Naive thymus-derived CD4-positive, alpha-beta T cell (primary cell): Measurements from ENCODE around the gene CBFA2T2. TPM values are rescaled to one million over a fixed set of nuclear protein-coding genes. Genes with fewer than 3 reads are reported as not detected.

Experiments
- ATAC-seq: fragments of 150-1000 bp; cut with Tn5 transposase; 2 replicates; pipeline ENCODE4 v1.10.0; 2021; ENCODE audit warnings: mild to moderate bottlenecking, moderate library complexity
- CTCF ChIA-PET: fragments of 350-600 bp; sonication (Branson Sonifier 250); formaldehyde crosslinking; loops from one replicate; lab custom pipeline; 2021; ENCODE audit warnings: antibody characterized with exemption; lab: Charles Lee
- POLR2A ChIA-PET: fragments of 350-600 bp; sonication (Branson Sonifier 250); formaldehyde crosslinking; loops from one replicate; lab custom pipeline; 2021; ENCODE audit warnings: antibody characterized with exemption, inconsistent platforms; lab: Charles Lee
- DNase-seq, 9 donors: peaks; one replicate each; pipeline versions ENCODE4 v3.0.0 to v3.0.0-alpha.2; 2020 to 2022; ENCODE audit warnings: mixed read lengths in 1 of 9
- H3K27ac ChIP-seq: one replicate; pipeline ENCODE4 v1.7.0; 2013; ENCODE audit warnings: mild to moderate bottlenecking, low read depth, low read length, moderate library complexity
- H3K27me3 ChIP-seq, 2 donors: one replicate each; pipeline ENCODE4 v1.7.0; 2013; ENCODE audit warnings: low read length in 2 of 2, mild to moderate bottlenecking in 2 of 2, moderate library complexity in 2 of 2; ENCODE audit not compliant: control insufficient read depth in 2 of 2, insufficient read depth in 2 of 2
- H3K36me3 ChIP-seq, 3 experiments: 1 replicate in 2 of 3; 2 replicates in 1 of 3; pipeline ENCODE4 v1.7.0; 2013; ENCODE audit warnings: low read length in 3 of 3, mild to moderate bottlenecking in 3 of 3, moderate library complexity in 1 of 3; ENCODE audit not compliant: insufficient read depth in 3 of 3, control insufficient read depth in 2 of 3
- H3K4me1 ChIP-seq, 2 donors: one replicate each; pipeline ENCODE4 v1.7.0; 2013; ENCODE audit warnings: low read length in 2 of 2, mild to moderate bottlenecking in 2 of 2, moderate library complexity in 1 of 2; ENCODE audit not compliant: control insufficient read depth in 2 of 2, insufficient read depth in 2 of 2
- H3K4me3 ChIP-seq: 2 replicates; pipeline ENCODE4 v1.7.0; 2013; ENCODE audit warnings: mild to moderate bottlenecking, low read length
- H3K9me3 ChIP-seq, 3 experiments: 1 replicate in 2 of 3; 2 replicates in 1 of 3; pipeline ENCODE4 v1.7.0; 2013; ENCODE audit warnings: low read length in 3 of 3; ENCODE audit not compliant: control insufficient read depth in 2 of 3
- H3K27ac Mint-ChIP-seq, 9 donors: one replicate each; pipeline ENCODE4 v1.8.0; 2020 to 2022; ENCODE audit warnings: mixed read lengths in 9 of 9, mild to moderate bottlenecking in 8 of 9, moderate library complexity in 5 of 9, inconsistent platforms in 2 of 9
- H3K27me3 Mint-ChIP-seq, 5 donors: one replicate each; pipeline ENCODE4 v1.8.0; 2021 to 2022; ENCODE audit warnings: mixed read lengths in 5 of 5, mild to moderate bottlenecking in 1 of 5
- H3K36me3 Mint-ChIP-seq, 5 donors: one replicate each; pipeline ENCODE4 v1.8.0; 2020 to 2022; ENCODE audit warnings: mixed read lengths in 5 of 5, mild to moderate bottlenecking in 3 of 5, inconsistent platforms in 1 of 5
- H3K4me1 Mint-ChIP-seq, 7 donors: one replicate each; pipeline ENCODE4 v1.8.0; 2020 to 2022; ENCODE audit warnings: mixed read lengths in 7 of 7, mild to moderate bottlenecking in 3 of 7, inconsistent platforms in 1 of 7
- H3K4me3 Mint-ChIP-seq, 10 donors: one replicate each; pipeline ENCODE4 v1.8.0; 2020 to 2022; ENCODE audit warnings: mild to moderate bottlenecking in 10 of 10, mixed read lengths in 10 of 10, moderate library complexity in 6 of 10, inconsistent platforms in 2 of 10
- H3K9me3 Mint-ChIP-seq, 11 donors: one replicate each; pipeline ENCODE4 v1.8.0; 2020 to 2022; ENCODE audit warnings: mixed read lengths in 11 of 11, mild to moderate bottlenecking in 4 of 11, inconsistent platforms in 1 of 11, moderate library complexity in 1 of 11
- intact Hi-C, 2 donors: fragments of 100-400 bp; cut with micrococcal nuclease; formaldehyde crosslinking; loops; one replicate each; pipeline ENCODE4 v1.15.1; 2023
- polyA plus RNA-seq, 2 donors: library from polyadenylated mRNA; unstranded; fragments of 300-500 nt; fragmentation: Illumina TruSeq; gene quantifications; one replicate each; pipeline ENCODE4 v1.2.3, GENCODE V29; 2021
- total RNA-seq, 6 experiments: library from RNA in 5 of 6; stranded (reverse) in 5 of 6; gene quantifications; 1 replicate in 5 of 6; 2 replicates in 1 of 6; pipeline ENCODE4 v1.2.3 and lab custom pipeline; 2021 to 2026

Gene CBFA2T2
- total and polyA plus RNA-seq, 7 experiments from 2014 or later: 13.5 to 37.8 (median 26.8) TPM

DNA sequence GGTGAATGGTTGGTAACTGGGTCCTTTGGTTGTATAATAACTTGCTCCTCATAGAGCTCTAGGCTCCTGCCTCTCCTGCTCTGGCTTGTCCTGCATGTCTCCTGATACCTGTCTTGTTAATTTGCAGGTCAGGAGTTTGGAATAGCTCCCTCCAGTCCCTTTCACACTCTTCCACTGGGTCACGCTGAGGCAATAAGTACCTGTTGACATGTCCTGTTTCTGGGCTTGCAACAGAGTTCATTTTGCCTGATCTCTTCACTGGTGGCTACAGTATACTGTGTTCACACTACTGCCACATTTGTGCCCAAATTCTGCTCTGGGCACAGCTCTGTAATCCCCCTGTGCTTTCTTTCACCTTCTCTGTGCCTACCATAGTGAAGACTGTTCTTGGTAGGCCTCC is 146.9 kb downstream of the CBFA2T2 start:
- peaks cover 5 to 70% (median 5%) of the 10 kb centered on the region in 3 experiments for H3K36me3 ChIP-seq
- Mint-ChIP-seq H3K27me3 (no peaks in the 10 kb centered on the region), H3K4me1 (peaks cover 0 to 10% (median 6%) of the 10 kb centered on the region in 7 donors), H3K27ac (peak overlapping the region in 4 of 9 donors; percentile 7 to 62 (median 38)), H3K9me3 (no peaks in the 10 kb centered on the region), H3K36me3 (peaks cover 6 to 32% (median 21%) of the 10 kb centered on the region in 5 donors), H3K4me3 (no peak overlapping the region)
- no peak for ATAC-seq
- POLR2A ChIA-PET: no interaction called here
- intact Hi-C loops: no loop called here
- H3K4me3 ChIP-seq: no peak overlapping the region
- no peak overlapping the region for H3K27ac ChIP-seq
- CTCF ChIA-PET: no interaction called here
- no peaks in the 10 kb centered on the region for H3K9me3 ChIP-seq
- H3K4me1 ChIP-seq: peaks cover 0 to 7% of the 10 kb centered on the region in 2 donors
- no peak for DNase-seq
- no peaks in the 10 kb centered on the region for H3K27me3 ChIP-seq

DNA sequence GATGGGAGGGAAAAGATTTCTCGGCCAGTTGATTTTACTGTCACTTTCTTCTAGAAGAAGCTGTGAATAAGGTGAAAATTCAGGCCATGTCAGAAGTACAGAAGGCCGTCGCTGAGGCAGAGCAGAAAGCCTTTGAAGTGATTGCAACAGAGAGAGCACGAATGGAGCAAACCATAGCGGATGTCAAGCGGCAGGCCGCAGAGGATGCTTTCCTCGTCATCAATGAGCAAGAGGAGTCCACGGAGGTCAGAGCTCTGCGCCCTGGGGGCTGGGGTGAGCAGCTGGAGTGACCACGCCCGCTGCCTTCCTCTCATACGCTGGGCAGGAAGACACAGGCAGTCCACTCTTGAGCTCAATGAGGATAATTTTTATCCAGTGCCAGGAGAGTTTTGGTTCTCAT is 150.4 kb downstream of the CBFA2T2 start:
- Histone ChIP-seq H3K36me3 (peaks cover 5 to 68% (median 5%) of the 10 kb centered on the region in 3 experiments), H3K4me3 (no peak overlapping the region), H3K9me3 (no peaks in the 10 kb centered on the region), H3K27ac (no peak overlapping the region), H3K27me3 (no peaks in the 10 kb centered on the region), H3K4me1 (no peaks in the 10 kb centered on the region)
- peaks cover 0 to 3% (median 0%) of the 10 kb centered on the region in 7 donors for H3K4me1 Mint-ChIP-seq
- peaks cover 6 to 38% (median 22%) of the 10 kb centered on the region in 5 donors for H3K36me3 Mint-ChIP-seq
- H3K27ac Mint-ChIP-seq: peak overlapping the region in 1 of 9 donors; percentile 37
- no peaks in the 10 kb centered on the region for H3K9me3 Mint-ChIP-seq
- DNase-seq (no peak), ATAC-seq (no peak)
- H3K27me3 Mint-ChIP-seq: no peaks in the 10 kb centered on the region
- ChIA-PET POLR2A (no interaction called here), CTCF (interaction anchor here (0.7 kb wide), 2 partner anchors 80 to 1269 kb away, joined by 3 to 4 read pairs; partner anchors contain the start of gene PXMP4)
- no peak overlapping the region for H3K4me3 Mint-ChIP-seq
- intact Hi-C loops: no loop called here

DNA sequence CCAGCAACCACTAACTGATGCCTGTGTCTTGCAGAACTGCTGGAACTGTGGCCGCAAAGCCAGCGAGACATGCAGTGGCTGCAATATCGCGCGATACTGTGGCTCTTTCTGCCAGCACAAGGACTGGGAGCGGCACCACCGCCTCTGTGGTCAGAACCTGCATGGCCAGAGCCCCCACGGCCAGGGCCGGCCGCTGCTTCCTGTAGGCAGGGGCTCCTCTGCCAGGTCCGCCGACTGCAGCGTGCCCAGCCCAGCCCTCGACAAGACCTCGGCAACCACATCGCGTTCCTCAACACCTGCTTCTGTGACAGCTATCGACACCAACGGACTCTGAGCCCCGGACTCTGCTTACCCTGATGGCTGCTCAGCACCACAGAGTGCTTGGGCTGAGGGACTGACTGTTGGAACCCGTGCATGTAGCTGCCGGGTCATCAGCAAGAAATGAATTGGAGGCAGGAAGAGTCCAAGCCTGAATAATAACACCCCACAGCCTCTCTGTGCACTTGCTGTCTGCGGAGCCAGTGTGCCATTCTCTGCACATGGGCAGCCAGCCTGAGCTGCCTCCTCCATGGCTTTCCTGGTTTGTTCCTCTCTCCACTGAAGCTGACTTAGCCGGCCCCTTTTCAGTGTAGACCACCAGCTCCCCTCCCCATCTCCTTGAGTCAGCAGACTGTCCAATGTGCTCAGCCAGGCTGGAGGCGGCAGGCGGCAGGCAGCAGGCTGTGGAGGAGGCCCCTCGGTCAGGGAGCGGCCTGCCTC is 154.6 kb downstream of the CBFA2T2 start:
- intact Hi-C loops: no loop called here
- Histone ChIP-seq H3K27me3 (no peaks in the 10 kb centered on the region), H3K4me1 (peaks cover 0 to 14% of the 10 kb centered on the region in 2 donors), H3K9me3 (no peaks in the 10 kb centered on the region), H3K36me3 (peaks cover 0 to 49% (median 5%) of the 10 kb centered on the region in 3 experiments), H3K4me3 (no peak overlapping the region), H3K27ac (no peak overlapping the region)
- no peaks in the 10 kb centered on the region for H3K27me3 Mint-ChIP-seq
- ChIA-PET CTCF (no interaction called here), POLR2A (no interaction called here)
- H3K4me3 Mint-ChIP-seq: no peak overlapping the region
- peaks cover 0 to 7% (median 0%) of the 10 kb centered on the region in 7 donors for H3K4me1 Mint-ChIP-seq
- DNase-seq (no peak), ATAC-seq (no peak)
- no peak overlapping the region for H3K27ac Mint-ChIP-seq
- peaks cover 6 to 33% (median 13%) of the 10 kb centered on the region in 5 donors for H3K36me3 Mint-ChIP-seq
- no peaks in the 10 kb centered on the region for H3K9me3 Mint-ChIP-seq

DNA sequence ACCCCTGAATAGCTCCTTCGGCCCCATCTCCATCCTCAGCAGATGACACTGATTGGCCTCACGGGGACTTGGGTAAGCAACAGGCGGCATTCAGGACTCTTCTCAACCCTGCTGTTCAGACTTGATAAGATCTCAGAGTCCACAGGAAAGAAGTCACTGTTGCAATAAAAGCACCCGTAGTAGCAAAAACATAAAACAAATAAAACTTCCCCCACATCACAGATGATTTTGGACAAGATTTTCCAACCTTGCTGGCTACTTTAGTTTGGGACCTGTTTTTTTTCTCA is 155.1 kb downstream of the CBFA2T2 start:
- Histone ChIP-seq H3K27ac (no peak overlapping the region), H3K9me3 (no peaks in the 10 kb centered on the region), H3K4me3 (no peak overlapping the region), H3K36me3 (peaks cover 0 to 44% (median 2%) of the 10 kb centered on the region in 3 experiments), H3K27me3 (no peaks in the 10 kb centered on the region), H3K4me1 (peaks cover 0 to 14% of the 10 kb centered on the region in 2 donors)
- Mint-ChIP-seq H3K9me3 (no peaks in the 10 kb centered on the region), H3K36me3 (peaks cover 3 to 27% (median 9%) of the 10 kb centered on the region in 5 donors), H3K27ac (no peak overlapping the region), H3K4me3 (no peak overlapping the region), H3K27me3 (no peaks in the 10 kb centered on the region), H3K4me1 (peaks cover 0 to 7% (median 0%) of the 10 kb centered on the region in 7 donors)
- POLR2A ChIA-PET: no interaction called here
- CTCF ChIA-PET: no interaction called here
- intact Hi-C loops: no loop called here
- DNase-seq (no peak), ATAC-seq (peak; percentile 24)

DNA sequence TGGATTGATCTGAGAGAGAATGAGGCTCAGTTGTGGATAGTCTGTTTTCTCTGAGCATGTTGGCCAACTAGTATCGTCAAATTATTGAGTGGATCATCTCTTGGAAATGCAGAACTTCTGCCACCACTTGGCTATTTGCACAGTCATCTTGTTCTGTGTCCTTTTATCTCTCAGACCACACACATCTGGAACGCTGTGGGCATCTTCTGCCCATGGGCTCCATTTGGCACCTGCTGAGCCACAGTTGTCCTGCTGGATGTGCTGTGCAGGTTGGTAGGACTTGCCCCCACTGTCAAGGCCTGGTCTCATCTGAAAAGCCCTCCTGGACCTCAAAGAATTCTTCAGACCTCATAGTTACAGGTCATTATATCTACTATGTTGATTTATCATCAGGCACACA is 155.5 kb downstream of the CBFA2T2 start:
- DNase-seq: no peak
- H3K27me3 Mint-ChIP-seq: no peaks in the 10 kb centered on the region
- ATAC-seq: no peak
- H3K4me1 Mint-ChIP-seq: peaks cover 0 to 7% (median 0%) of the 10 kb centered on the region in 7 donors
- ChIA-PET POLR2A (interaction anchor here (0.6 kb wide), 1 partner anchor 158 kb away, joined by 3 read pairs; no protein-coding TSS in a partner anchor), CTCF (no interaction called here)
- Histone ChIP-seq H3K36me3 (peaks cover 0 to 40% (median 0%) of the 10 kb centered on the region in 3 experiments), H3K27ac (no peak overlapping the region), H3K9me3 (no peaks in the 10 kb centered on the region), H3K27me3 (no peaks in the 10 kb centered on the region), H3K4me1 (peaks cover 0 to 14% of the 10 kb centered on the region in 2 donors), H3K4me3 (no peak overlapping the region)
- no peaks in the 10 kb centered on the region for H3K9me3 Mint-ChIP-seq
- no peak overlapping the region for H3K4me3 Mint-ChIP-seq
- H3K27ac Mint-ChIP-seq: peak overlapping the region in 2 of 9 donors; percentile 39 to 67
- intact Hi-C loops: no loop called here
- peaks cover 0 to 24% (median 6%) of the 10 kb centered on the region in 5 donors for H3K36me3 Mint-ChIP-seq

DNA sequence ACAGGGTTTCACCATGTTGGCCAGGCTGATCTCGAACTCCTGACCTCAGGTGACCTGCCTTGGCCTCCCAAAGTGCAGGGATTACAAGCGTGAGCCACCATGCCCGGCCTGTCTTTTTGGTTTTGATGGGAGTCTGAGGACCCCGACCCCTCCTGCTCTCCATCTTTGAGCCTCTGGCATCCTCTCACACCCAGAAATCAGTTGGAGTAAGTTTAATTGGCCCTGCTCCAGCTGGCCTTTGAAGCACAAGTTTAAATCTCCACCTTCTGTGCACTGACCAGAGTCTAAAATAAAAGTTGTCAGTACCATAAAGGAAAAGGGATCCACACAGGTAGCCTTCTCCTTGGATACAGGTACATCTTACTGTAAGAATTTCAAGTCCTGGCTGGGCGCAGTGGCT is 156.3 kb downstream of the CBFA2T2 start:
- Mint-ChIP-seq H3K36me3 (peaks cover 0 to 20% (median 6%) of the 10 kb centered on the region in 5 donors), H3K27me3 (no peaks in the 10 kb centered on the region), H3K4me1 (peaks cover 0 to 7% (median 0%) of the 10 kb centered on the region in 7 donors), H3K9me3 (no peaks in the 10 kb centered on the region), H3K27ac (peak overlapping the region in 1 of 9 donors; percentile 39), H3K4me3 (no peak overlapping the region)
- H3K9me3 ChIP-seq: no peaks in the 10 kb centered on the region
- H3K27ac ChIP-seq: no peak overlapping the region
- H3K4me3 ChIP-seq: no peak overlapping the region
- CTCF ChIA-PET: no interaction called here
- intact Hi-C loops: no loop called here
- POLR2A ChIA-PET: interaction anchor here (0.5 kb wide), 1 partner anchor 147 kb away, joined by 4 read pairs; no protein-coding TSS in a partner anchor
- DNase-seq: no peak
- no peaks in the 10 kb centered on the region for H3K27me3 ChIP-seq
- peaks cover 0 to 32% (median 0%) of the 10 kb centered on the region in 3 experiments for H3K36me3 ChIP-seq
- ATAC-seq: no peak
- peaks cover 0 to 14% of the 10 kb centered on the region in 2 donors for H3K4me1 ChIP-seq
